Mesenchymal stem cell (in vitro differentiated cells and primary cell): Measurements from ENCODE around the gene OAS1.

ENCODE experiments used
- DNase-seq: peaks from one replicate; pipeline ENCODE4 v3.0.0-alpha.2; 2013
- H2AFZ ChIP-seq: one replicate; pipeline ENCODE4 v1.6.1; 2013; ENCODE audit warnings: low read depth, mild to moderate bottlenecking, control low read depth, inconsistent platforms, low read length, moderate library complexity
- H2AK5ac ChIP-seq: 2 replicates; pipeline ENCODE4 v1.6.1; 2013; ENCODE audit warnings: low read length, moderate library complexity, mild to moderate bottlenecking, inconsistent platforms; ENCODE audit not compliant: severe bottlenecking
- H2BK120ac ChIP-seq: one replicate; pipeline ENCODE4 v1.6.1; 2013; ENCODE audit warnings: low read depth, mild to moderate bottlenecking, inconsistent platforms, low read length, moderate library complexity
- H2BK12ac ChIP-seq, 2 experiments: one replicate each; pipeline ENCODE4 v1.6.1; 2013; ENCODE audit warnings: inconsistent platforms in 2 of 2, low read length in 2 of 2, mild to moderate bottlenecking in 2 of 2, moderate library complexity in 2 of 2, control low read depth in 1 of 2
- H2BK15ac ChIP-seq: one replicate; pipeline ENCODE4 v1.6.1; 2013; ENCODE audit warnings: mild to moderate bottlenecking, low read depth, inconsistent platforms; ENCODE audit not compliant: poor library complexity, severe bottlenecking
- H2BK5ac ChIP-seq: 2 replicates; pipeline ENCODE4 v1.6.1; 2013; ENCODE audit warnings: low read depth, mild to moderate bottlenecking, low read length, control low read depth, inconsistent platforms; ENCODE audit not compliant: poor library complexity, severe bottlenecking
- H3K14ac ChIP-seq, 2 experiments: one replicate each; pipeline ENCODE4 v1.6.1; 2013; ENCODE audit warnings: inconsistent platforms in 2 of 2, low read length in 2 of 2, control low read depth in 1 of 2, mild to moderate bottlenecking in 1 of 2, moderate library complexity in 1 of 2
- H3K18ac ChIP-seq, 2 experiments: one replicate each; pipeline ENCODE4 v1.6.1; 2013; ENCODE audit warnings: inconsistent platforms in 2 of 2, low read length in 2 of 2, control low read depth in 1 of 2, low read depth in 1 of 2, mild to moderate bottlenecking in 1 of 2
- H3K23ac ChIP-seq, 2 experiments: one replicate each; pipeline ENCODE4 v1.6.1; 2013; ENCODE audit warnings: inconsistent platforms in 2 of 2, low read length in 2 of 2, mild to moderate bottlenecking in 2 of 2, moderate library complexity in 2 of 2, control low read depth in 1 of 2
- H3K27ac ChIP-seq: 2 replicates; pipeline ENCODE4 v1.5.1; 2013; ENCODE audit warnings: mild to moderate bottlenecking, moderate library complexity, low read length, control low read depth, inconsistent platforms; ENCODE audit not compliant: poor library complexity, severe bottlenecking
- H3K27me3 ChIP-seq, 2 experiments: 2 replicates each; pipeline versions ENCODE4 v1.6.1 to v1.7.0; 2013; ENCODE audit warnings: low read length in 2 of 2, mild to moderate bottlenecking in 2 of 2, moderate library complexity in 2 of 2, control low read depth in 1 of 2, inconsistent platforms in 1 of 2; ENCODE audit not compliant: control insufficient read depth in 1 of 2, insufficient read depth in 1 of 2
- H3K36me3 ChIP-seq, 2 experiments: 2 replicates each; pipeline versions ENCODE4 v1.6.1 to v1.7.0; 2013; ENCODE audit warnings: low read length in 2 of 2, control low read depth in 1 of 2, inconsistent platforms in 1 of 2, low read depth in 1 of 2, mild to moderate bottlenecking in 1 of 2; ENCODE audit not compliant: insufficient read depth in 2 of 2, control insufficient read depth in 1 of 2
- H3K4ac ChIP-seq, 2 experiments: one replicate each; pipeline ENCODE4 v1.6.1; 2013; ENCODE audit warnings: inconsistent platforms in 2 of 2, low read length in 2 of 2, mild to moderate bottlenecking in 2 of 2, moderate library complexity in 2 of 2, control low read depth in 1 of 2, low read depth in 1 of 2
- H3K4me1 ChIP-seq: 2 replicates; pipeline ENCODE4 v1.6.1; 2013; ENCODE audit warnings: low read depth, low read length, control low read depth; ENCODE audit not compliant: control insufficient read depth, insufficient read depth
- H3K4me2 ChIP-seq: 2 replicates; pipeline ENCODE4 v1.6.1; 2013; ENCODE audit warnings: low read length, mild to moderate bottlenecking, inconsistent platforms; ENCODE audit not compliant: poor library complexity, severe bottlenecking
- H3K4me3 ChIP-seq, 2 experiments: 2 replicates each; pipeline versions ENCODE4 v1.5.1 to v1.7.0; 2013; ENCODE audit warnings: low read length in 2 of 2, mild to moderate bottlenecking in 2 of 2, control low read depth in 1 of 2, low read depth in 1 of 2; ENCODE audit not compliant: insufficient read depth in 1 of 2
- H3K79me1 ChIP-seq: replicated peaks from 2 replicates; pipeline ENCODE4 v1.6.1; 2013; ENCODE audit warnings: mild to moderate bottlenecking, control low read depth, low read length, inconsistent platforms; ENCODE audit not compliant: poor library complexity, severe bottlenecking
- H3K9ac ChIP-seq: 2 replicates; pipeline ENCODE4 v1.7.0; 2013; ENCODE audit warnings: mild to moderate bottlenecking, low read length, moderate library complexity
- H3K9me3 ChIP-seq: 2 replicates; pipeline ENCODE4 v1.7.0; 2013; ENCODE audit warnings: mild to moderate bottlenecking, low read length; ENCODE audit not compliant: control insufficient read depth
- H4K8ac ChIP-seq: one replicate; pipeline ENCODE4 v1.6.1; 2013; ENCODE audit warnings: inconsistent platforms, mild to moderate bottlenecking, low read length, moderate library complexity
- H4K91ac ChIP-seq: one replicate; pipeline ENCODE4 v1.6.1; 2013; ENCODE audit warnings: mild to moderate bottlenecking, low read length, inconsistent platforms
- WGBS: methylation state at CpG from one replicate; pipeline ENCODE4 v1.1.7; 2013; ENCODE audit warnings: mixed read lengths; 5-methylcytosine and 5-hydroxymethylcytosine counted together

The OAS1 gene

DNA sequence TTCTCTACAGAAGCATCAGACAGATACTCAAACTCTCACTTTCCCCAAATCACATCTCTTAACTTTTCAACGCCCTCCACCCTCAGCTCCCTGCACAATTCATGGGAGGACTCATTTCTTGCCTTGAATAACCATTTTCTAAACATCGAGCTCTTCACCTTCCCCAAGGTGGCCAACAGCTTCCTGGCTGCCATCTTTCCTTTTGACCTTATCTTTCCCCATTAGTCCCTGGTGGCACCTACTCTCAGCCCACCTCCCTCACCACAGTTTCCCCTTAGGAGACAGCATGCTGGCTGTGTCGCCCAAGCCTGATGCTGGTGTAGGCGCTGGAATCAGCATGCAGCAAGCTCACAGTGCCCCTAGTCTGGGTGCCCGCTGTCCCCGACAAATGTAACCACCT lies 8.4 kb upstream of the OAS1 start:
- no peaks in the 10 kb centered on the region for H3K36me3 ChIP-seq
- H3K4ac ChIP-seq, result no peak overlapping the region
- no peak overlapping the region for H2BK5ac ChIP-seq
- no peak overlapping the region for H3K9ac ChIP-seq
- H4K91ac ChIP-seq, result no peak overlapping the region
- no peak overlapping the region for H2BK120ac ChIP-seq
- no peaks in the 10 kb centered on the region for H3K9me3 ChIP-seq
- no peak overlapping the region for H3K18ac ChIP-seq
- H3K27ac ChIP-seq, result no peak overlapping the region
- no peak overlapping the region for H2AK5ac ChIP-seq
- H3K27me3 ChIP-seq, result peaks cover 22 to 37% of the 10 kb centered on the region in 2 experiments
- no peak overlapping the region for H2BK12ac ChIP-seq
- no peak overlapping the region for H3K23ac ChIP-seq
- no peak overlapping the region for H3K14ac ChIP-seq
- peaks cover 3% of the 10 kb centered on the region for H3K4me1 ChIP-seq
- no peak overlapping the region for H4K8ac ChIP-seq
- no peak overlapping the region for H2AFZ ChIP-seq
- H3K4me3 ChIP-seq, result no peak overlapping the region
- H2BK15ac ChIP-seq, result no peak overlapping the region
- no peaks in the 10 kb centered on the region for H3K79me1 ChIP-seq
- no peak for DNase-seq
- no peak overlapping the region for H3K4me2 ChIP-seq
- 85% methylated on average over 5 of the region's 6 CpGs for WGBS

- H2BK5ac ChIP-seq, result no peak overlapping the region
- H2BK120ac ChIP-seq, result no peak overlapping the region
- H3K27me3 ChIP-seq, result peaks cover 22 to 35% of the 10 kb centered on the region in 2 experiments
- 93% methylated on average over 8 of the region's 11 CpGs for WGBS
- H4K8ac ChIP-seq, result no peak overlapping the region
- no peaks in the 10 kb centered on the region for H3K79me1 ChIP-seq
- H3K9me3 ChIP-seq, result no peaks in the 10 kb centered on the region
- H3K36me3 ChIP-seq, result no peaks in the 10 kb centered on the region
- H3K14ac ChIP-seq, result no peak overlapping the region
- peak; percentile 42 for DNase-seq
- H3K4me2 ChIP-seq, result no peak overlapping the region
- H3K9ac ChIP-seq, result no peak overlapping the region
- no peak overlapping the region for H3K23ac ChIP-seq
- H2BK12ac ChIP-seq, result no peak overlapping the region
- no peak overlapping the region for H2BK15ac ChIP-seq
- no peak overlapping the region for H3K27ac ChIP-seq
- H3K18ac ChIP-seq, result no peak overlapping the region
- H2AFZ ChIP-seq, result no peak overlapping the region
- peaks cover 7% of the 10 kb centered on the region for H3K4me1 ChIP-seq
- no peak overlapping the region for H3K4ac ChIP-seq
- no peak overlapping the region for H2AK5ac ChIP-seq
- H4K91ac ChIP-seq, result no peak overlapping the region
- no peak overlapping the region for H3K4me3 ChIP-seq
Observed at GRCh38 chr12:112900298-112901145, 6.2 kb upstream of the OAS1 start.

- H3K27ac ChIP-seq, result no peak overlapping the region
- H3K4me3 ChIP-seq, result no peak overlapping the region
- no peak overlapping the region for H3K9ac ChIP-seq
- peaks cover 22 to 30% of the 10 kb centered on the region in 2 experiments for H3K27me3 ChIP-seq
- no peak overlapping the region for H3K18ac ChIP-seq
- no peaks in the 10 kb centered on the region for H3K79me1 ChIP-seq
- no peak overlapping the region for H4K91ac ChIP-seq
- H2BK15ac ChIP-seq, result no peak overlapping the region
- no peaks in the 10 kb centered on the region for H3K36me3 ChIP-seq
- H3K4me1 ChIP-seq, result peaks cover 8% of the 10 kb centered on the region
- no peak overlapping the region for H3K4ac ChIP-seq
- H4K8ac ChIP-seq, result no peak overlapping the region
- no peak overlapping the region for H3K23ac ChIP-seq
- H2BK120ac ChIP-seq, result no peak overlapping the region
- H3K9me3 ChIP-seq, result no peaks in the 10 kb centered on the region
- H2BK12ac ChIP-seq, result no peak overlapping the region
- H3K4me2 ChIP-seq, result no peak overlapping the region
- H3K14ac ChIP-seq, result no peak overlapping the region
- no peak for DNase-seq
- H2AK5ac ChIP-seq, result no peak overlapping the region
- WGBS, result 98% methylated on average over 2 of the region's 2 CpGs
- H2AFZ ChIP-seq, result no peak overlapping the region
- H2BK5ac ChIP-seq, result no peak overlapping the region
Observed at GRCh38 chr12:112901271-112901670, 5.5 kb upstream of the OAS1 start.

DNA sequence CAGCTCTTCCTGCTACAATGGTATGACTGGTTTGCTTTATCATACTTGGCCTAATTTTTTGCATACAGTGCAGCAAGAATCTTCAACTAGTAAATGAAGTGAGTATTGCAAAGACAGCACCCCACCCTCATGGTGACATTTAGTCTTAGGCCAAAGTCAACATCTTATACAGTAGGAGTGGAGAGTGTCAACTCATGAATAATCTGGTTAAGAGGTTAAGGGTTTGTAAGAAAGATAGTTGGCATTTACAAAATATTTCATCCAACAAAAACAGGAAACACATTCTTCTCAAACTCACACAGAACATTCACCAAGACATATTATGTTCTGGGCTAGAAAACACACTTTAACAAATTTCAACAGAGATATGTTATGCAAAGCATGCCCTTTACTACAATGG lies 2.2 kb upstream of the OAS1 start:
- no peak overlapping the region for H3K4me2 ChIP-seq
- no peak overlapping the region for H2BK5ac ChIP-seq
- no peaks in the 10 kb centered on the region for H3K9me3 ChIP-seq
- peaks cover 13% of the 10 kb centered on the region for H3K4me1 ChIP-seq
- no peaks in the 10 kb centered on the region for H3K27me3 ChIP-seq
- H3K18ac ChIP-seq, result no peak overlapping the region
- H2AFZ ChIP-seq, result no peak overlapping the region
- no peak overlapping the region for H2BK120ac ChIP-seq
- DNase-seq, result no peak
- H3K4me3 ChIP-seq, result no peak overlapping the region
- H4K8ac ChIP-seq, result no peak overlapping the region
- H2BK12ac ChIP-seq, result no peak overlapping the region
- H3K14ac ChIP-seq, result no peak overlapping the region
- no peak overlapping the region for H3K4ac ChIP-seq
- no peak overlapping the region for H3K9ac ChIP-seq
- H4K91ac ChIP-seq, result no peak overlapping the region
- peaks cover 0 to 1% of the 10 kb centered on the region in 2 experiments for H3K36me3 ChIP-seq
- peak overlapping the region; percentile 57 for H3K27ac ChIP-seq
- H3K23ac ChIP-seq, result no peak overlapping the region
- H3K79me1 ChIP-seq, result no peaks in the 10 kb centered on the region
- H2BK15ac ChIP-seq, result no peak overlapping the region
- peak overlapping the region; percentile 44 for H2AK5ac ChIP-seq
